Calu3 (cell line): Measurements from ENCODE around the gene ASB6. TPM values are rescaled to one million over a fixed set of nuclear protein-coding genes. Genes with fewer than 3 reads are reported as not detected.

Experiments used
- BruUV-seq: library from RNA; stranded (reverse); fragments of 400-500 nt; replicated peaks from 2 replicates; lab custom pipeline; 2021; lab: Mats Ljungman, UMichigan
- CTCF ChIA-PET: fragments of 300-600 bp; sonication (Branson Sonifier 250); formaldehyde crosslinking; loops from one replicate; lab custom pipeline; 2022; ENCODE audit warnings: antibody characterized with exemption; lab: Charles Lee
- DNase-seq: peaks from one replicate; pipeline ENCODE4 v3.0.0; 2022
- H3K27ac Mint-ChIP-seq: one replicate; pipeline ENCODE4 v1.8.0; 2022; ENCODE audit warnings: mixed read lengths; ENCODE audit not compliant: unreplicated experiment
- H3K27me3 Mint-ChIP-seq: one replicate; pipeline ENCODE4 v1.8.0; 2022; ENCODE audit warnings: mixed read lengths; ENCODE audit not compliant: unreplicated experiment
- H3K36me3 Mint-ChIP-seq: one replicate; pipeline ENCODE4 v1.8.0; 2022; ENCODE audit warnings: mild to moderate bottlenecking, moderate library complexity, mixed read lengths; ENCODE audit not compliant: insufficient read depth, unreplicated experiment
- H3K4me1 Mint-ChIP-seq: one replicate; pipeline ENCODE4 v1.8.0; 2022; ENCODE audit warnings: mild to moderate bottlenecking, low read depth, mixed read lengths; ENCODE audit not compliant: unreplicated experiment
- H3K4me3 Mint-ChIP-seq: one replicate; pipeline ENCODE4 v1.8.0; 2022; ENCODE audit warnings: mild to moderate bottlenecking, low read depth, moderate library complexity, mixed read lengths; ENCODE audit not compliant: unreplicated experiment
- H3K9me3 Mint-ChIP-seq: one replicate; pipeline ENCODE4 v1.8.0; 2022; ENCODE audit warnings: low read depth, mixed read lengths; ENCODE audit not compliant: unreplicated experiment
- CTCF ChIP-seq: fragments of 200-600 bp; IDR thresholded peaks from one replicate; pipeline ENCODE4 v1.8.0; 2022; ENCODE audit warnings: antibody characterized with exemption; ENCODE audit not compliant: unreplicated experiment
- intact Hi-C: fragments of 100-400 bp; cut with micrococcal nuclease; formaldehyde crosslinking; loops from one replicate; pipeline ENCODE4 v1.10.0; 2022; ENCODE audit not compliant: unreplicated experiment
- total RNA-seq: library from RNA; stranded (reverse); gene quantifications from 2 replicates; pipeline ENCODE4 v1.2.3, GENCODE V29; 2022

The ASB6 gene
- total RNA-seq, 1 experiment from 2014 or later: 15.5 TPM

- no peak for DNase-seq
- TF ChIP-seq CTCF: no peak
- Mint-ChIP-seq H3K4me3 (no peak overlapping the region), H3K36me3 (no peaks in the 10 kb centered on the region), H3K27me3 (peaks cover 47% of the 10 kb centered on the region), H3K27ac (no peak overlapping the region), H3K9me3 (no peaks in the 10 kb centered on the region), H3K4me1 (no peaks in the 10 kb centered on the region)
- BruUV-seq: no TSS peak
- intact Hi-C loops: no loop called here
- CTCF ChIA-PET: no interaction called here
These were observed 30.8 kb upstream of the ASB6 start for GRCh38 chr9:129672702-129673101.

GRCh38 chr9:129671519-129671918 is 29.6 kb upstream of the ASB6 start:
- Mint-ChIP-seq H3K4me3 (no peak overlapping the region), H3K27ac (no peak overlapping the region), H3K9me3 (no peaks in the 10 kb centered on the region), H3K27me3 (peaks cover 52% of the 10 kb centered on the region), H3K36me3 (no peaks in the 10 kb centered on the region), H3K4me1 (no peaks in the 10 kb centered on the region)
- TF ChIP-seq CTCF: no peak
- no peak for DNase-seq
- CTCF ChIA-PET: no interaction called here
- BruUV-seq: no TSS peak
- intact Hi-C loops: no loop called here

- intact Hi-C loops: no loop called here
- H3K36me3 Mint-ChIP-seq: no peaks in the 10 kb centered on the region
- H3K4me3 Mint-ChIP-seq: no peak overlapping the region
- H3K27me3 Mint-ChIP-seq: peaks cover 47% of the 10 kb centered on the region
- no peak overlapping the region for H3K27ac Mint-ChIP-seq
- DNase-seq: no peak
- CTCF ChIA-PET: no interaction called here
- no peak for TF ChIP-seq CTCF
- H3K4me1 Mint-ChIP-seq: no peaks in the 10 kb centered on the region
- no TSS peak for BruUV-seq
- no peaks in the 10 kb centered on the region for H3K9me3 Mint-ChIP-seq
These were observed 29.1 kb upstream of the ASB6 start for GRCh38 chr9:129671065-129671464.

GRCh38 chr9:129669946-129670345 is 28.0 kb upstream of the ASB6 start:
- peaks cover 45% of the 10 kb centered on the region for H3K27me3 Mint-ChIP-seq
- H3K4me3 Mint-ChIP-seq: no peak overlapping the region
- no peaks in the 10 kb centered on the region for H3K4me1 Mint-ChIP-seq
- DNase-seq: no peak
- CTCF ChIA-PET: no interaction called here
- intact Hi-C loops: no loop called here
- no peaks in the 10 kb centered on the region for H3K36me3 Mint-ChIP-seq
- no peak overlapping the region for H3K27ac Mint-ChIP-seq
- no TSS peak for BruUV-seq
- no peak for TF ChIP-seq CTCF
- H3K9me3 Mint-ChIP-seq: no peaks in the 10 kb centered on the region
